IMR-90 (cell line): ENCODE data around the gene ERGIC1. TPM values are rescaled to one million over a fixed set of nuclear protein-coding genes. Genes with fewer than 3 reads are reported as not detected.

Experiments
- ATAC-seq: fragments of 200-7000 bp; cut with Tn5 transposase; 2 replicates; pipeline ENCODE4 v1.9.1; 2020; ENCODE audit warnings: low read depth, mild to moderate bottlenecking, moderate library complexity
- BruUV-seq: library from RNA; stranded (reverse); fragments of 400-500 nt; replicated peaks from 2 replicates; lab custom pipeline; 2021; lab: Mats Ljungman, UMichigan
- CTCF ChIA-PET: fragments of 300-600 bp; formaldehyde crosslinking; extraction: SDS; loops from one replicate; lab custom pipeline; 2021; ENCODE audit warnings: antibody characterized with exemption; lab: Yijun Ruan, JAX
- POLR2A ChIA-PET: fragments of 300-600 bp; sonication (Branson Sonifier 250); formaldehyde crosslinking; loops from one replicate; lab custom pipeline; 2022; ENCODE audit warnings: antibody characterized with exemption; ENCODE audit not compliant: unreplicated experiment; lab: Charles Lee
- DNase-seq: peaks from one replicate; pipeline ENCODE4 v3.0.0; 2013
- H2AFZ ChIP-seq: replicated peaks from 2 replicates; pipeline ENCODE3; 2013; ENCODE audit warnings: low read length, mild to moderate bottlenecking; ENCODE audit not compliant: poor library complexity
- H2AK5ac ChIP-seq: 2 replicates; pipeline ENCODE4 v1.6.1; 2013; ENCODE audit warnings: low read depth, low read length, inconsistent platforms
- H2AK9ac ChIP-seq: replicated peaks from 2 replicates; pipeline ENCODE3; 2013; ENCODE audit warnings: mild to moderate bottlenecking, low read depth, low read length, moderate library complexity; ENCODE audit not compliant: poor library complexity
- H2BK120ac ChIP-seq: 2 replicates; pipeline ENCODE4 v1.6.1; 2013; ENCODE audit warnings: low read depth, low read length, inconsistent platforms
- H2BK15ac ChIP-seq: 3 replicates; pipeline ENCODE4 v1.6.1; 2013; ENCODE audit warnings: low read depth, low read length, inconsistent platforms
- H2BK20ac ChIP-seq: 2 replicates; pipeline ENCODE4 v1.6.1; 2013; ENCODE audit warnings: low read depth, mild to moderate bottlenecking, inconsistent platforms, low read length, moderate library complexity
- H2BK5ac ChIP-seq: 2 replicates; pipeline ENCODE4 v1.6.1; 2013; ENCODE audit warnings: mild to moderate bottlenecking, low read depth, low read length, inconsistent platforms; ENCODE audit not compliant: poor library complexity, severe bottlenecking
- H3K14ac ChIP-seq: replicated peaks from 2 replicates; pipeline ENCODE4 v1.6.1; 2013; ENCODE audit warnings: low read depth, low read length, inconsistent platforms
- H3K18ac ChIP-seq: 2 replicates; pipeline ENCODE4 v1.6.1; 2013; ENCODE audit warnings: low read depth, low read length, control low read depth
- H3K23ac ChIP-seq: 2 replicates; pipeline ENCODE4 v1.6.1; 2013; ENCODE audit warnings: low read depth, low read length, inconsistent platforms
- H3K27ac ChIP-seq: 2 replicates; pipeline ENCODE4 v1.5.1; 2013; ENCODE audit warnings: mild to moderate bottlenecking, control low read depth, low read length; ENCODE audit not compliant: insufficient read depth
- H3K27me3 ChIP-seq: 2 replicates; pipeline ENCODE4 v1.6.1; 2013; ENCODE audit warnings: low read length; ENCODE audit not compliant: control insufficient read depth, insufficient read depth
- H3K36me3 ChIP-seq: 2 replicates; pipeline ENCODE4 v1.6.1; 2013; ENCODE audit warnings: low read length, mixed read lengths; ENCODE audit not compliant: control insufficient read depth, insufficient read depth
- H3K4ac ChIP-seq: 2 replicates; pipeline ENCODE4 v1.6.1; 2013; ENCODE audit warnings: low read depth, low read length, inconsistent platforms
- H3K4me1 ChIP-seq: 2 replicates; pipeline ENCODE4 v1.6.1; 2013; ENCODE audit warnings: low read length, mixed read lengths; ENCODE audit not compliant: control insufficient read depth, insufficient read depth
- H3K4me2 ChIP-seq: 2 replicates; pipeline ENCODE4 v1.6.1; 2013; ENCODE audit warnings: low read depth, mild to moderate bottlenecking, control low read depth, low read length, moderate library complexity
- H3K4me3 ChIP-seq: 2 replicates; pipeline ENCODE4 v1.5.1; 2013; ENCODE audit warnings: low read depth, mild to moderate bottlenecking, control low read depth, low read length, moderate library complexity; ENCODE audit not compliant: insufficient read depth
- H3K56ac ChIP-seq: 2 replicates; pipeline ENCODE4 v1.6.1; 2013; ENCODE audit warnings: low read length, inconsistent platforms; ENCODE audit not compliant: insufficient read depth; ENCODE audit errors: extremely low read depth
- H3K79me1 ChIP-seq, 2 experiments: 2 replicates each; pipeline ENCODE4 v1.6.1; 2013; ENCODE audit warnings: low read length in 2 of 2, inconsistent platforms in 1 of 2, low read depth in 1 of 2
- H3K9ac ChIP-seq: 2 replicates; pipeline ENCODE4 v1.6.1; 2013; ENCODE audit warnings: low read depth, low read length, control low read depth
- H3K9me1 ChIP-seq: 2 replicates; pipeline ENCODE4 v1.6.1; 2013; ENCODE audit warnings: low read length, inconsistent platforms; ENCODE audit not compliant: insufficient read depth
- H3K9me3 ChIP-seq: 2 replicates; pipeline ENCODE4 v1.6.1; 2013; ENCODE audit warnings: low read length; ENCODE audit not compliant: control insufficient read depth, insufficient read depth
- H4K20me1 ChIP-seq: 2 replicates; pipeline ENCODE4 v1.6.1; 2013; ENCODE audit warnings: low read length, inconsistent platforms; ENCODE audit not compliant: insufficient read depth
- H4K5ac ChIP-seq: 2 replicates; pipeline ENCODE4 v1.6.1; 2013; ENCODE audit warnings: mild to moderate bottlenecking, low read depth, low read length, control low read depth
- H4K8ac ChIP-seq, 2 experiments: 2 replicates each; pipeline ENCODE4 v1.6.1; 2013; ENCODE audit warnings: low read depth in 2 of 2, low read length in 2 of 2, control low read depth in 1 of 2, inconsistent platforms in 1 of 2
- H4K91ac ChIP-seq: 2 replicates; pipeline ENCODE4 v1.6.1; 2013; ENCODE audit warnings: low read depth, low read length, inconsistent platforms; ENCODE audit not compliant: insufficient read depth
- FOS ChIP-seq: fragments of 150-350 bp; IDR thresholded peaks from 2 replicates; pipeline ENCODE4 v1.6.1; 2016; ENCODE audit warnings: low read depth, low read length
- RAD21 ChIP-seq: IDR thresholded peaks from 2 replicates; pipeline ENCODE4 v1.6.1; 2012; ENCODE audit warnings: low read length, improper control_type of control experiment
- WGBS, 2 experiments: methylation state at CpG; one replicate each; pipeline versions ENCODE4 v1.1.5 to v1.1.7; 2013; ENCODE audit warnings: missing lambda C conversion rate in 2 of 2; ENCODE audit not compliant: insufficient read length in 1 of 2; ENCODE audit errors: extremely low coverage in 2 of 2; 5-methylcytosine and 5-hydroxymethylcytosine counted together
- dilution Hi-C: fragments of 300-500 bp; cut with HindIII; formaldehyde crosslinking; loops from one replicate; pipeline ENCODE4 v1.14.3; 2018; ENCODE audit warnings: low sequenced_read_pairs; ENCODE audit not compliant: unreplicated experiment
- in situ Hi-C: fragments of 300-500 bp; cut with MboI; formaldehyde crosslinking; loops from 3 replicates; pipeline ENCODE4 v1.14.3; 2019; ENCODE audit warnings: low sequenced_read_pairs, inconsistent platforms, mixed read lengths
- intact Hi-C: fragments of 100-400 bp; cut with micrococcal nuclease; formaldehyde crosslinking; loops from 2 replicates; pipeline ENCODE4 v1.10.0; 2022
- polyA plus RNA-seq, 3 experiments: library from polyadenylated mRNA; depleted of rRNA; stranded (reverse); fragments of >200 nt; gene quantifications; 2 replicates each; pipeline ENCODE4 v1.2.3, GENCODE V29; 2012; ENCODE audit warnings: low replicate concordance in 1 of 3
- total RNA-seq: library from RNA; depleted of rRNA; stranded (reverse); fragments of >200 nt; gene quantifications from 2 replicates; pipeline ENCODE4 v1.2.3, GENCODE V29; 2012

ERGIC1 gene
- total and polyA plus RNA-seq, 2 of the 4 experiments (the other 2 are of a cell fraction), result 134 to 192 TPM

DNA sequence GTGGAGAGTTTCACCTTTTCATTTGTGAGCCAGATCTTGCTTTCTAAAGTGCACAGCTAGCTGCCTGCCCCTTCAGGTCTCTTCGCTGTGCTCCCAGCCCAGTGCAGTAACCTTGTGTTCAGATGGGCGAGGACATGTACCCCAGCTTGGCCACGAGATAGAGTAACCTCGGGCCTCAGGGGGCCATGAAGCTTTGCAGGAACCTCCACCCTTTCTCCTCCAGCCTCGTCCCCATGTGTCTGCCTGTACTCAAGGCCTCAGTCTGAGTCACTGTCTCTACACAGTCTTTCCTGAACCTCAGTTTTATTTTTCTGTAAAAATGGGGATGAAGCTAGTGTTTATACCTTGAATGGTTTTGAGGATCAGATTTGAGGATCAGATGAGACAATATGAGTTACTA lies 37.9 kb downstream of the ERGIC1 start:
- intact Hi-C loops (no loop called here), dilution Hi-C loops (no loop called here), in situ Hi-C loops (no loop called here)
- no peak for TF ChIP-seq RAD21
- 0 out of 2 replicates have a peak, but pooled peaks have one; percentile 11 for TF ChIP-seq FOS
- no peaks in the 10 kb centered on the region; the same call in 1 of the 2 replicates for H3K36me3 ChIP-seq
- peak overlapping the region; percentile 99 for H2AK5ac ChIP-seq
- H2BK15ac ChIP-seq, result peak overlapping the region; percentile 85; the same call in 2 of the 3 replicates
- ATAC-seq (no peak), DNase-seq (peak; percentile 52)
- BruUV-seq, result no TSS peak
- peak overlapping the region; percentile 64 for H2AFZ ChIP-seq
- CTCF ChIA-PET, result interaction anchor here (1.6 kb wide), 1 partner anchor 155 kb away, joined by 3 read pairs; no protein-coding TSS in a partner anchor
- POLR2A ChIA-PET, result no interaction called here
- H2BK120ac ChIP-seq, result peak overlapping the region; percentile 94
- 85% methylated on average over 2 of the region's 5 CpGs; no CpG with 5 or more reads in 1 of the 2 experiments for WGBS, 2 experiments
- peaks cover 46 to 87% of the 10 kb centered on the region in 2 experiments for H3K79me1 ChIP-seq
- H3K27ac ChIP-seq, result peak overlapping the region; percentile 86
- H2BK20ac ChIP-seq, result peak overlapping the region; percentile 94
- no peak overlapping the region for H3K4me3 ChIP-seq
- H4K20me1 ChIP-seq, result peaks cover 11% of the 10 kb centered on the region
- H2BK5ac ChIP-seq, result peak overlapping the region; percentile 97
- H3K9ac ChIP-seq, result peak overlapping the region; percentile 53
- H3K9me1 ChIP-seq, result peaks cover 38% of the 10 kb centered on the region
- H3K18ac ChIP-seq, result peak overlapping the region; percentile 68
- H3K9me3 ChIP-seq, result no peaks in the 10 kb centered on the region
- H4K8ac ChIP-seq, result peak overlapping the region; percentile 63 to 79
- peak overlapping the region; percentile 73 for H3K56ac ChIP-seq
- no peak overlapping the region for H3K4me2 ChIP-seq
- H4K91ac ChIP-seq, result peak overlapping the region; percentile 97
- peak overlapping the region; percentile 97 for H3K14ac ChIP-seq
- H3K4me1 ChIP-seq, result peaks cover 54% of the 10 kb centered on the region
- peak overlapping the region; percentile 98 for H3K4ac ChIP-seq
- peak overlapping the region; percentile 94 for H3K23ac ChIP-seq
- H2AK9ac ChIP-seq, result peak overlapping the region; percentile 89
- H4K5ac ChIP-seq, result peak overlapping the region; percentile 87
- H3K27me3 ChIP-seq, result no peaks in the 10 kb centered on the region
